Mesenchymal stem cell (in vitro differentiated cells and primary cell): ENCODE results near the gene PCDH18.

Source experiments
- DNase-seq: peaks from one replicate; pipeline ENCODE4 v3.0.0-alpha.2; 2013
- H2AFZ ChIP-seq: one replicate; pipeline ENCODE4 v1.6.1; 2013; ENCODE audit warnings: low read depth, mild to moderate bottlenecking, control low read depth, inconsistent platforms, low read length, moderate library complexity
- H2AK5ac ChIP-seq: 2 replicates; pipeline ENCODE4 v1.6.1; 2013; ENCODE audit warnings: low read length, moderate library complexity, mild to moderate bottlenecking, inconsistent platforms; ENCODE audit not compliant: severe bottlenecking
- H2BK120ac ChIP-seq: one replicate; pipeline ENCODE4 v1.6.1; 2013; ENCODE audit warnings: low read depth, mild to moderate bottlenecking, inconsistent platforms, low read length, moderate library complexity
- H2BK12ac ChIP-seq, 2 experiments: one replicate each; pipeline ENCODE4 v1.6.1; 2013; ENCODE audit warnings: inconsistent platforms in 2 of 2, low read length in 2 of 2, mild to moderate bottlenecking in 2 of 2, moderate library complexity in 2 of 2, control low read depth in 1 of 2
- H2BK15ac ChIP-seq: one replicate; pipeline ENCODE4 v1.6.1; 2013; ENCODE audit warnings: mild to moderate bottlenecking, low read depth, inconsistent platforms; ENCODE audit not compliant: poor library complexity, severe bottlenecking
- H2BK5ac ChIP-seq: 2 replicates; pipeline ENCODE4 v1.6.1; 2013; ENCODE audit warnings: low read depth, mild to moderate bottlenecking, low read length, control low read depth, inconsistent platforms; ENCODE audit not compliant: poor library complexity, severe bottlenecking
- H3K14ac ChIP-seq, 2 experiments: one replicate each; pipeline ENCODE4 v1.6.1; 2013; ENCODE audit warnings: inconsistent platforms in 2 of 2, low read length in 2 of 2, control low read depth in 1 of 2, mild to moderate bottlenecking in 1 of 2, moderate library complexity in 1 of 2
- H3K18ac ChIP-seq, 2 experiments: one replicate each; pipeline ENCODE4 v1.6.1; 2013; ENCODE audit warnings: inconsistent platforms in 2 of 2, low read length in 2 of 2, control low read depth in 1 of 2, low read depth in 1 of 2, mild to moderate bottlenecking in 1 of 2
- H3K23ac ChIP-seq, 2 experiments: one replicate each; pipeline ENCODE4 v1.6.1; 2013; ENCODE audit warnings: inconsistent platforms in 2 of 2, low read length in 2 of 2, mild to moderate bottlenecking in 2 of 2, moderate library complexity in 2 of 2, control low read depth in 1 of 2
- H3K27ac ChIP-seq: 2 replicates; pipeline ENCODE4 v1.5.1; 2013; ENCODE audit warnings: mild to moderate bottlenecking, moderate library complexity, low read length, control low read depth, inconsistent platforms; ENCODE audit not compliant: poor library complexity, severe bottlenecking
- H3K27me3 ChIP-seq, 2 experiments: 2 replicates each; pipeline versions ENCODE4 v1.6.1 to v1.7.0; 2013; ENCODE audit warnings: low read length in 2 of 2, mild to moderate bottlenecking in 2 of 2, moderate library complexity in 2 of 2, control low read depth in 1 of 2, inconsistent platforms in 1 of 2; ENCODE audit not compliant: control insufficient read depth in 1 of 2, insufficient read depth in 1 of 2
- H3K36me3 ChIP-seq, 2 experiments: 2 replicates each; pipeline versions ENCODE4 v1.6.1 to v1.7.0; 2013; ENCODE audit warnings: low read length in 2 of 2, control low read depth in 1 of 2, inconsistent platforms in 1 of 2, low read depth in 1 of 2, mild to moderate bottlenecking in 1 of 2; ENCODE audit not compliant: insufficient read depth in 2 of 2, control insufficient read depth in 1 of 2
- H3K4ac ChIP-seq, 2 experiments: one replicate each; pipeline ENCODE4 v1.6.1; 2013; ENCODE audit warnings: inconsistent platforms in 2 of 2, low read length in 2 of 2, mild to moderate bottlenecking in 2 of 2, moderate library complexity in 2 of 2, control low read depth in 1 of 2, low read depth in 1 of 2
- H3K4me1 ChIP-seq: 2 replicates; pipeline ENCODE4 v1.6.1; 2013; ENCODE audit warnings: low read depth, low read length, control low read depth; ENCODE audit not compliant: control insufficient read depth, insufficient read depth
- H3K4me2 ChIP-seq: 2 replicates; pipeline ENCODE4 v1.6.1; 2013; ENCODE audit warnings: low read length, mild to moderate bottlenecking, inconsistent platforms; ENCODE audit not compliant: poor library complexity, severe bottlenecking
- H3K4me3 ChIP-seq, 2 experiments: 2 replicates each; pipeline versions ENCODE4 v1.5.1 to v1.7.0; 2013; ENCODE audit warnings: low read length in 2 of 2, mild to moderate bottlenecking in 2 of 2, control low read depth in 1 of 2, low read depth in 1 of 2; ENCODE audit not compliant: insufficient read depth in 1 of 2
- H3K79me1 ChIP-seq: replicated peaks from 2 replicates; pipeline ENCODE4 v1.6.1; 2013; ENCODE audit warnings: mild to moderate bottlenecking, control low read depth, low read length, inconsistent platforms; ENCODE audit not compliant: poor library complexity, severe bottlenecking
- H3K9ac ChIP-seq: 2 replicates; pipeline ENCODE4 v1.7.0; 2013; ENCODE audit warnings: mild to moderate bottlenecking, low read length, moderate library complexity
- H3K9me3 ChIP-seq: 2 replicates; pipeline ENCODE4 v1.7.0; 2013; ENCODE audit warnings: mild to moderate bottlenecking, low read length; ENCODE audit not compliant: control insufficient read depth
- H4K8ac ChIP-seq: one replicate; pipeline ENCODE4 v1.6.1; 2013; ENCODE audit warnings: inconsistent platforms, mild to moderate bottlenecking, low read length, moderate library complexity
- H4K91ac ChIP-seq: one replicate; pipeline ENCODE4 v1.6.1; 2013; ENCODE audit warnings: mild to moderate bottlenecking, low read length, inconsistent platforms
- WGBS: methylation state at CpG from one replicate; pipeline ENCODE4 v1.1.7; 2013; ENCODE audit warnings: mixed read lengths; 5-methylcytosine and 5-hydroxymethylcytosine counted together

The PCDH18 gene

DNA sequence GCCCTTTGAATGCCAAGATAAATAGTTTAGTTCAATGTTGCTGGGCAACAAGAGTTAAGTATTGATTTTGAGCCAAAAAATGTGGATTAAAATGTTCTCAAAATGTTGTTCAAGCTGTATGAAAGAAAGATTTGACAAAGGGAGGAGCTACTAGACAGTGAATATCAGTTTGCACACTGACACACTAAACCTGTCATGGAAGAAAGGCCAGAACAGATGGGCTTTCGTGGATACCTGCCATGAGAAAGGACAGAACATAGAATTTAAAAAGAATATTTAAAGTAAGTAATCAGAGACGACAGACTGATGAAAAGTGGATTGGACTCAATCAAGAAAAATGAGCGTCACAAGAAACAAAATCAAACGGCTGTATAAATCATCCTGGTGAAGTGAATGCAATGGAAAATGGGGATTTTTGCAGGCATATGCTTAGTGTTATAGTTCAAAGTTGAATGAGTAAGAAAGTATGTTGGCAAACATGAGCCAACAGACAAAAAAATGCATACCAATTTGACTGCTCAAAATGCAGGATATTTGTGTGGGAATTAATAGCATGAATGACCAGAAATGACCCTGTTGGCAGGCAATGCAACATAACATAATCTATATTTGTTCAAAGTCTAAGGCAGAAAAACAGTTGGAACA lies 7.4 kb downstream of the PCDH18 start:
- H3K36me3 ChIP-seq, result peaks cover 6 to 100% of the 10 kb centered on the region in 2 experiments

GRCh38 chr4:137523329-137523728 lies 9.0 kb downstream of the PCDH18 start:
- H3K27me3 ChIP-seq, result no peaks in the 10 kb centered on the region
- H2AK5ac ChIP-seq, result no peak overlapping the region
- H3K18ac ChIP-seq, result no peak overlapping the region
- no peak overlapping the region for H3K14ac ChIP-seq
- no peak for DNase-seq
- H3K9ac ChIP-seq, result peak overlapping the region; percentile 96
- no peak overlapping the region for H3K4me2 ChIP-seq
- H4K91ac ChIP-seq, result no peak overlapping the region
- H3K23ac ChIP-seq, result no peak overlapping the region
- H3K79me1 ChIP-seq, result no peaks in the 10 kb centered on the region
- no peak overlapping the region for H3K27ac ChIP-seq
- no peak overlapping the region for H4K8ac ChIP-seq
- H2BK15ac ChIP-seq, result no peak overlapping the region
- H3K9me3 ChIP-seq, result no peaks in the 10 kb centered on the region
- H2AFZ ChIP-seq, result no peak overlapping the region
- H2BK12ac ChIP-seq, result no peak overlapping the region
- H3K4ac ChIP-seq, result no peak overlapping the region
- no peak overlapping the region for H2BK120ac ChIP-seq
- no peaks in the 10 kb centered on the region for H3K4me1 ChIP-seq
- 100% methylated on average over 1 of the region's 1 CpG for WGBS
- H3K36me3 ChIP-seq, result peaks cover 6 to 93% of the 10 kb centered on the region in 2 experiments
- no peak overlapping the region for H3K4me3 ChIP-seq
- H2BK5ac ChIP-seq, result no peak overlapping the region

More for the DNA sequence above, 7.4 kb downstream of the PCDH18 start:
- no peaks in the 10 kb centered on the region for H3K27me3 ChIP-seq
- no peak overlapping the region for H4K8ac ChIP-seq
- H3K27ac ChIP-seq, result no peak overlapping the region
- no peak for DNase-seq
- no peaks in the 10 kb centered on the region for H3K4me1 ChIP-seq
- no peaks in the 10 kb centered on the region for H3K9me3 ChIP-seq
- H3K4me2 ChIP-seq, result no peak overlapping the region
- H3K9ac ChIP-seq, result peak overlapping the region; percentile 96
- H3K4ac ChIP-seq, result no peak overlapping the region
- H3K18ac ChIP-seq, result no peak overlapping the region
- H3K23ac ChIP-seq, result no peak overlapping the region
- no peak overlapping the region for H3K14ac ChIP-seq
- H4K91ac ChIP-seq, result no peak overlapping the region
- no peak overlapping the region for H2BK15ac ChIP-seq
- no peak overlapping the region for H2BK12ac ChIP-seq
- peak overlapping the region in 1 of 2 experiments; percentile 99 for H3K4me3 ChIP-seq
- H2AFZ ChIP-seq, result no peak overlapping the region
- no peak overlapping the region for H2BK120ac ChIP-seq
- WGBS, result 91% methylated on average over 4 of the region's 4 CpGs
- H3K79me1 ChIP-seq, result peaks cover 3% of the 10 kb centered on the region
- H2BK5ac ChIP-seq, result no peak overlapping the region
- H2AK5ac ChIP-seq, result no peak overlapping the region

DNA sequence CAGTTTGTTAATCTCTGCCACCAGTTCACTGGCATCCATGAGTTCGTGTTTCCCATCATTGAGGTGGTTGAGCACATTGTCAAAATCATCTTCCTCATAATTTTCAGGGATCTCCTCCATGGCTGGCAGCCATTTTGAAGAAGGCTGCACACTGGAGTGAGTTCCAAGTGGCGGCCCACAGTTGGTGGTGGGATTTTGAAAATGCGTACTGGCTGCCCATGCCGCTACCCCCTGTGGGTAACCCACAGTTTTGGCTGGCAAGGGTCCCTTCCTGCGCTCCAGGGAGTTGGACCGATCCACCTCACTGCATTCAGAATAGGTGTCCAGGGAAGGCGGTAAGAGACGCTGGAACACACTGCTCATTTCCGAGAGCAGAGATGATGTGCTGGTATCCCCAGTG lies 11.2 kb downstream of the PCDH18 start:
- H3K27me3 ChIP-seq, result no peaks in the 10 kb centered on the region

DNA sequence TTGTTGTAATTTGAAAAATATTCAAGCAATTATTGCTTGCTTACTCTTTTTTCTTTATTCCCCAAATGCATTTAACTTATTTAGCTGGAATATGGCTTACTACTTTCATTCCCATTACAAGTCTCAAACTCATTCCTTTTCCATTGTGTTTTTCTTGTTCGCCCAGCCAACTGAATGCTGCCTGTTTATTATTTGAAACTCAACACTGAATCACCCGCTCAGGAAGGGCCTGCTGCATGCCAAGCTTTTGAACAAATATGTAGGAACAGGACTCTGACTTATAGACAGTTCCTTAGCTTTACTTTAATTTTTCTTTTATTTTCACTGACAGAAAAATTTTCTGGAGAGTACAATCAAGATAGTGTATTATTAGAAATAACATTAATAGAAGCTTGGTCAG lies 12.9 kb downstream of the PCDH18 start:
- Histone ChIP-seq H3K9me3 (no peaks in the 10 kb centered on the region), H3K27me3 (no peaks in the 10 kb centered on the region), H4K91ac (no peak overlapping the region), H2BK15ac (no peak overlapping the region), H3K18ac (no peak overlapping the region), H2BK120ac (no peak overlapping the region), H3K4ac (no peak overlapping the region), H3K4me1 (no peaks in the 10 kb centered on the region), H2AK5ac (no peak overlapping the region), H3K4me2 (no peak overlapping the region), H3K9ac (peak overlapping the region; percentile 71), H3K23ac (no peak overlapping the region), H3K4me3 (no peak overlapping the region), H2BK5ac (no peak overlapping the region), H3K36me3 (peaks cover 6 to 54% of the 10 kb centered on the region in 2 experiments), H3K27ac (no peak overlapping the region), H2BK12ac (no peak overlapping the region), H3K79me1 (no peaks in the 10 kb centered on the region), H3K14ac (no peak overlapping the region), H4K8ac (no peak overlapping the region), H2AFZ (no peak overlapping the region)
- WGBS, result 48% methylated on average over 1 of the region's 2 CpGs
- DNase-seq, result no peak

More for the DNA sequence above, 11.2 kb downstream of the PCDH18 start:
- H2BK12ac ChIP-seq, result no peak overlapping the region
- no peak overlapping the region for H3K4ac ChIP-seq
- no peak overlapping the region for H2BK5ac ChIP-seq
- no peak overlapping the region for H3K14ac ChIP-seq
- H2BK120ac ChIP-seq, result no peak overlapping the region
- WGBS, result 99% methylated on average over 9 of the region's 9 CpGs
- H3K4me1 ChIP-seq, result no peaks in the 10 kb centered on the region
- H2AK5ac ChIP-seq, result no peak overlapping the region
- no peak overlapping the region for H3K4me3 ChIP-seq
- H3K27ac ChIP-seq, result no peak overlapping the region
- no peaks in the 10 kb centered on the region for H3K9me3 ChIP-seq
- H4K91ac ChIP-seq, result no peak overlapping the region
- H3K9ac ChIP-seq, result no peak overlapping the region
- no peak for DNase-seq
- no peak overlapping the region for H3K23ac ChIP-seq
- H3K36me3 ChIP-seq, result peaks cover 6 to 70% of the 10 kb centered on the region in 2 experiments
- H3K79me1 ChIP-seq, result no peaks in the 10 kb centered on the region
- H2BK15ac ChIP-seq, result no peak overlapping the region
- no peak overlapping the region for H3K4me2 ChIP-seq
- H2AFZ ChIP-seq, result no peak overlapping the region
- H3K18ac ChIP-seq, result no peak overlapping the region
- H4K8ac ChIP-seq, result peak overlapping the region; percentile 13
